Measurements from ENCODE around the gene POMC. TPM values are rescaled to one million over a fixed set of nuclear protein-coding genes. Genes with fewer than 3 reads are reported as not detected.
"Not testable (repeated sequence)": the region's sequence is repeated elsewhere in the genome, so short reads cannot be mapped to it uniquely, and the experiment has no call there.

POMC gene
- total RNA-seq, 1 donor from 2014 or later: 0.64 TPM

- Mint-ChIP-seq H3K27ac (ENCODE audit: unreplicated experiment) (no peak overlapping the region), H3K36me3 (ENCODE audit: low read depth, unreplicated experiment) (peaks cover 21% of the 10 kb centered on the region)
These were observed 18.7 kb downstream of the POMC start for GRCh38 chr2:25149646-25150045.

GRCh38 chr2:25146896-25147295 is 21.5 kb downstream of the POMC start:
- no peak for TF ChIP-seq CTCF (IDR thresholded peaks at IDR 0.05; ENCODE audit: unreplicated experiment)
- Mint-ChIP-seq H3K4me3 (ENCODE audit: unreplicated experiment) (no peak overlapping the region), H3K27ac (ENCODE audit: unreplicated experiment) (no peak overlapping the region), H3K36me3 (ENCODE audit: low read depth, unreplicated experiment) (peaks cover 13% of the 10 kb centered on the region), H3K27me3 (ENCODE audit: unreplicated experiment) (no peaks in the 10 kb centered on the region), H3K9me3 (ENCODE audit: unreplicated experiment) (no peaks in the 10 kb centered on the region), H3K4me1 (ENCODE audit: unreplicated experiment) (no peaks in the 10 kb centered on the region)
- DNase-seq (ENCODE audit: low spot score): no peak

More at GRCh38 chr2:25149646-25150045, 18.7 kb downstream of the POMC start:
- TF ChIP-seq CTCF (IDR thresholded peaks at IDR 0.05; ENCODE audit: unreplicated experiment): no peak
- Mint-ChIP-seq H3K9me3 (ENCODE audit: unreplicated experiment) (no peaks in the 10 kb centered on the region), H3K4me3 (ENCODE audit: unreplicated experiment) (no peak overlapping the region), H3K4me1 (ENCODE audit: unreplicated experiment) (no peaks in the 10 kb centered on the region), H3K27me3 (ENCODE audit: unreplicated experiment) (peaks cover 2% of the 10 kb centered on the region)
- no peak for DNase-seq (ENCODE audit: low spot score)

DNA sequence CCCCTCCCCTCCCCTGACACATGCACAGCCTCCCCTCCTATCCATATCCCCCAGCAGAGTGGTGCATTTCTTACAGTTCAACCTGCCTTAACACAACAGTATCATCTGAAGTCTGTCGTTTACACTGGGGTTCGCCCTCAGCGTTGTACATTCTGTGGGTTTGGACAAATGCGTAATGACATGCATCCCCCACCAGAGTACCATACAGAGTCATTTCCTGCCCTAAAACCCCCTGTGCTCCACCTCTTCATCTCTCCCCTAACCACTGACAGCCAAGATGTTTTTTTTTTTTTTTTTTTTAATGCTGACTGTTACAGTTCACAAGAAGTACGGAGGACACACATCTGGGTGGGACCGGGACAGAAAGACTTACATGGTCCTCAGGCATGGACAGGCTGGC is 22.6 kb downstream of the POMC start:
- no peaks in the 10 kb centered on the region for H3K4me1 Mint-ChIP-seq (ENCODE audit: unreplicated experiment)
- no peak overlapping the region for H3K27ac Mint-ChIP-seq (ENCODE audit: unreplicated experiment)
- no peaks in the 10 kb centered on the region for H3K9me3 Mint-ChIP-seq (ENCODE audit: unreplicated experiment)
- no peak for DNase-seq (ENCODE audit: low spot score)
- peaks cover 17% of the 10 kb centered on the region for H3K36me3 Mint-ChIP-seq (ENCODE audit: low read depth, unreplicated experiment)
- no peak for TF ChIP-seq CTCF (IDR thresholded peaks at IDR 0.05; ENCODE audit: unreplicated experiment)
- no peaks in the 10 kb centered on the region for H3K27me3 Mint-ChIP-seq (ENCODE audit: unreplicated experiment)
- H3K4me3 Mint-ChIP-seq (ENCODE audit: unreplicated experiment): no peak overlapping the region

DNA sequence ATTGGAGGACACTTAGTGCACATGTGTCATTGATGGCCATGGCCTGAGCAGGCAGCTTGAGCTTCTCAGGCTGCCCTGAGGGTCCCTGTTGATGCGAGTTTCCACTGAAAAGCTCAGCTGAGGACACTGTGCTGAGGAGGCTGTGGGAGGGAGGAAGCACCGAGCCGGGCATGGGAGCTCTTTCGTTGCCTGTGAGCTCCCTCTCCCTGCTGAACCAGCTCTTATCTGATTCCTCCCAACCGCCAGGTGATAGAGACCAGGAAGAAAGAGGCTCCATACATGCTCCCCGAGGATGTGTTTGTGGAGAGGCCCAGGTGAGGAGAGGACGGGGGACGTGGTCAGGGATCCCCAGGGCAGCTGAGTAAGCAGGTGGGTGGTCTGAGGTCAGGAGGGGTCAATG is 27.3 kb downstream of the POMC start:
- Mint-ChIP-seq H3K4me1 (ENCODE audit: unreplicated experiment) (no peaks in the 10 kb centered on the region), H3K27me3 (ENCODE audit: unreplicated experiment) (peaks cover 2% of the 10 kb centered on the region), H3K27ac (ENCODE audit: unreplicated experiment) (no peak overlapping the region), H3K36me3 (ENCODE audit: low read depth, unreplicated experiment) (peaks cover 10% of the 10 kb centered on the region), H3K9me3 (ENCODE audit: unreplicated experiment) (no peaks in the 10 kb centered on the region), H3K4me3 (ENCODE audit: unreplicated experiment) (no peak overlapping the region)
- DNase-seq (ENCODE audit: low spot score): no peak
- TF ChIP-seq CTCF (IDR thresholded peaks at IDR 0.05; ENCODE audit: unreplicated experiment): no peak

GRCh38 chr2:25140535-25140934 is 27.8 kb downstream of the POMC start:
- H3K36me3 Mint-ChIP-seq (ENCODE audit: low read depth, unreplicated experiment); DNase-seq (ENCODE audit: low spot score); H3K27ac Mint-ChIP-seq (ENCODE audit: unreplicated experiment); H3K4me1 Mint-ChIP-seq (ENCODE audit: unreplicated experiment); H3K9me3 Mint-ChIP-seq (ENCODE audit: unreplicated experiment); H3K27me3 Mint-ChIP-seq (ENCODE audit: unreplicated experiment); H3K4me3 Mint-ChIP-seq (ENCODE audit: unreplicated experiment): not testable (repeated sequence)

DNA sequence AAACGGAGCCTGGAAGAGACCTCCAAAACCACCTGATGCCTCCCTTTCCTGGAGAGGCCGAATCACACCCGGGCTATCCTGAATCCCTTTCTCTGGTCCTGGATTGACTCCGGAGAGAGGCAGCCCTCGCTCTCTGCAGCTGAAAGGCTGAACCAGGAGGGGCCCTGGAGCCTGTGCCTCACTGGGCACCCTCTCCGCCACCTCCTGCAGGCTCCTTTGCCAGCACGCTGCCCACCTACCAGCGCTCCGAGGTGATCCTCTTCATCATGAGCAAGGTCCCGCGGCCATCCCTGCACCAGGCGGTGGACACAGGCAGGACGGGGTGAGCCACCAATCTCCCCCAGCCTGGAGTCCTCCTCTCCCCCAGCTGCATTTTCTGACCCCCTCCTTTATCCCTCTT is 35.7 kb downstream of the POMC start:
- no peak for DNase-seq (ENCODE audit: low spot score)
- peaks cover 15% of the 10 kb centered on the region for H3K4me1 Mint-ChIP-seq (ENCODE audit: unreplicated experiment)
- peaks cover 4% of the 10 kb centered on the region for H3K27me3 Mint-ChIP-seq (ENCODE audit: unreplicated experiment)
- H3K27ac Mint-ChIP-seq (ENCODE audit: unreplicated experiment): no peak overlapping the region
- H3K4me3 Mint-ChIP-seq (ENCODE audit: unreplicated experiment): no peak overlapping the region
- peaks cover 10% of the 10 kb centered on the region for H3K36me3 Mint-ChIP-seq (ENCODE audit: low read depth, unreplicated experiment)
- H3K9me3 Mint-ChIP-seq (ENCODE audit: unreplicated experiment): no peaks in the 10 kb centered on the region
- TF ChIP-seq CTCF (IDR thresholded peaks at IDR 0.05; ENCODE audit: unreplicated experiment): no peak
